Fibroblast of skin of abdomen (primary cell): ENCODE data around the gene OCLN.
"Not testable (repeated sequence)": the region's sequence is repeated elsewhere in the genome, so short reads cannot be mapped to it uniquely, and the experiment has no call there.

Experiments used
- DNase-seq: peaks from one replicate; pipeline ENCODE4 v3.0.0-alpha.2; 2013

The OCLN gene

DNA sequence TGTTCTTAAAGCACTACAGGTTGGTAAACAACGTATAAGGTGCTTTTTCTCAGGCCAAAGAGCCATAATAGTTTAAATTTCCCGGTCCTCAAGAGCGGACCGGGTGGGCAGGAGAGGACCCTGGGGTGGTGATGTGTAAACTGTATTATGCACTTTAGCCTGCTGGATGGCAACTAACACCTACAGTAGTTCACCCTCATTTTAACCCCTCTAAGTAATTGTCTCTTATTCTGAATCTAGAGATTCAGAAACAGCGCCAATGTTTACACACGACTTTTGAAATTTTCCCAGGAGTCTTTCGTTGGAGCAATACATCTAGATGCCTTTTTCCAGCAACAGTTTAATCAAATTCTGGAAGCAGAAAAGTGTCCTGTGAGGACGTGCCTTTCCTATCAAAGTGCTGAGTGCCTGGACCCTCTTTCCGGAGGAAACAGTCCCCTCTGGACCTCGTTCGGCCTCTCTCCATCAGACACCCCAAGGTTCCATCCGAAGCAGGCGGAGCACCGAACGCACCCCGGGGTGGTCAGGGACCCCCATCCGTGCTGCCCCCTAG, 676 bp upstream of the OCLN start:
- DNase-seq, result no peak

DNA sequence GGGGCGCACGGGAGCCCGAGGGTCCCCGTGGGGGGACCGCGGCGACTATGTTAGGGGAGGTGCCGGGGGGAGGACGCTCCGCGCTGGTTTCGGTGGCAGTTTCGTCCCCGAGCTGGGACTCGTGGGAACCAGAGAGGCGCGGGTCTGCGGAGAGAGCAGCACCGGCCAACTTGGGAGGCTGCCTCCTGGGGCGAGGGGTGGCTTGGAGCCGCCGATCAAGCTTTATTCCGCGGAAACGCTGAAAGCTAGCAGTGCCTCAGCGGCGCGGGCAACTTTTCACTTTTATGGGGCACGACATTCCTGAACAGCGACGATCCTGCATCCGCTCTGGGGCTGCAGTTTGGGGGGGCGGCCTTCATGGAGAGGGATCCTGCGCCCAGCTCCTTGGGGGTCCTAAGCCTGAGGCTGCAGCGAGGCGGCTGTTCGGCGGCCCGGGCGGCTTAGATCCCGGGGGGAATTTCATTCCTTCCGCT, 369 bp downstream of the OCLN start:
- DNase-seq, result no peak

DNA sequence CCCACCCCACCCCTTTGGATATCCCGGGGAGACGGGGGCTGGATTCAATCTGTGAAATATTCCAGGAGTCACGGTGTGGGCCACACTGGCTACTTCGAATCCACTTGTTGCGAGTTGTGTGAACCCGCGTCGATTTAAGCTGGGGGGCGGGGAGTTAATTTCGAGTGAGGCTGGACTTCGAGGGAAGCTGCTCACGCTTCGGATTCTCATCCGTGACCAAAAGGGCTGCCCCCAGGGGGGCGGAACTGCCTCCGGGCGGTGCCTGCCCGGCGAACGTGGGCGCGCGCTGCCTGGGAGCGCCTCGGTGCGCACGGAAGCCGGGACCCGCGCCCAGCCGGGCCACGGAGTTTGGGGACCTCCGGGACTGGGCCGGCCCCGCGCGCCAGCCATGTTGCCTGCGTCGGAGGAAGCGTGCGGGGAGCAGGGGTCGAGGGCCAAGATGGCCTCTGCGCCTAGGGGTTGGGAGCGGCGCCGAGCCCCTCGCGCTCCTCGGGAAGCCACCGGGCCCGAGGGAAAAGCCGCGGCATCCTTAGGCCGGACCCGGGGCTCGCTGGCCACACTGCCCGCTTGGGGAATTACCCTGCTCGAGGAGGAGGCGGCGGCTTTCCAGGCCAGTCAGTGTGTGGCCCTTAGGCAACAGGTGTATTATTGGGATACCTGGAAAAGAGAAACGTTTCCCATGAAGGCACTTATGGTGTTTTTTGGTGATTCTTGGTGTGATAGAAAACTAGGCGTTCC, 975 bp downstream of the OCLN start:
- no peak for DNase-seq

DNA sequence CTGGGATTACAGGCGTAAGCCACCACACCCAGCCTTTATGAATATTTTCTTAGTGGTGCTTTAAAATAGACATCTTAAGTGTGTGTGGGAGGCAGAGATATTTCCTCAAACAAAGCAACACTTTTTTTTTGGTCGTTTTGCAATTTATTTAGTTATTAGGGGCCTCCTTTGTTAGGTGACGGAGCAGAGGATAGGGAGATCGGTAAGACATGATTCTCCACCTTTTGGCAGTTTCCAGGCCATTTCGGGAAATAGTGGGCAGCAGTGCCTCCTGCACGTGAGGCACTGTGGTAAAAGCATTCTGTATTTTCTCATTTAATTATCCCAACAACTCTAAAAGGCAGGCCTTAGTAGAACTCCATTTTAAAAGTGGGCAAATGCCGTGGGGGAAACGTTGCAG, 1.9 kb downstream of the OCLN start:
- DNase-seq, result no peak

DNA sequence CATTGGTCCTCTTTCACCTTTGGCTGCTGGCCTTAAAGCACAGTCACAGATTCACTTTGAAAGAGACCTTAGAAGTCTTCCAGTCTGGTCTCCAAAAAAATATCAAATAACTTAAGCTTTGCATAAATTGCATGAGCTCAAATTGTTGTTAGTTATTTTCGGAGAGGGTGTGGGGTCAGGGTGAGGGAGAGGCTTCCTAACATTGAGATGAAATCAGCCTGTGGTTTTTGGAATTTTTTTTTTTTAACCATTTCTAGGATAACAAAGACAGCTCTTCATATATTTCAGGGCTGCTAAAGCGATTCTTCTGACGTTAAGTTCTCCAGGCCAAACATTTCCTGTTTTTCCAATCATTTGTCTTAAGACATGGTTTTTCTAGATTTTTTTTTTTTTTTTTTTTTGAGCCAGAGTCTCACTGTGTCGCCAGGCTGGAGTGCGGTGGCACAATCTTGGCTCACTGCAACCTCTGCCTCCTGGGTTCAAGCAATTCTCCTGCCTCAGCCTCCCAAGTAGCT, 4.5 kb downstream of the OCLN start:
- no peak for DNase-seq

DNA sequence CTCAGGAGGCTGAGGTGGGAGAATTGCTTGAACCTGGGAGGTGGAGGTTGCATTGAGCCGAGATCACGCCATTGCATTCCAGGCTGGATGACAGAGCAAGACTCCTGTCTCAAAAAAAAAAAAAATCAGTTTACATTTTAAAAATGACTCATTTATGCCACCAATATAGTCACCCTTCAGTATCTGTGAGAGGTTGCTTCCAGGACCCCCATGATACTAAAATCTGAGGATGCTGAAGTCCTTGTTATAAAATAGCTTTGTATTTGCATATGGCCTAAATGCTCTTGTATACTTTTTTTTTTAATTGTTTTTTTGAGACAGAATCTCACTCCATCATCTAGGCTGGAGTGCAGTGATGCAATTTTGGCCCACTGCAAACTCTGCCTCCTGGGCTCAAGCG, 5.8 kb downstream of the OCLN start:
- DNase-seq, result no peak

DNA sequence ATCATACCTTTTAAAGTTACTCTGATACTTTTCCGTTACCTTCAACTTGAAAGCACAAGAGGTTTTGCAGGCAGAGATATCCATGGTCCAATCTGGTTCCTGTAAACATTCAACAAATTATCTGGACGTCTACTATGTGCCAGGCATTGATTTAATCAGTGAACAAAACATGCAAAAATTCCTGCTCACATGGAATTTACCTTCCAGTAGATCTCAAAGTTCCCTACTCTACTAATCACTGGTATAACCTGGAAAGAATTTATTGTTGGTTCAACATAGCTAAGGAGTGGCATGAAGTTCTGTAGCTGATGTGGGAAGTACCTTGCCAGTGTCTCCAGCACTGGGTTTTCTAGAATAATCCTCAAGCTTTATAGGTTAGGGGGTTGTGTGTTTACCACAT, 9.8 kb downstream of the OCLN start:
- DNase-seq, result no peak

DNA sequence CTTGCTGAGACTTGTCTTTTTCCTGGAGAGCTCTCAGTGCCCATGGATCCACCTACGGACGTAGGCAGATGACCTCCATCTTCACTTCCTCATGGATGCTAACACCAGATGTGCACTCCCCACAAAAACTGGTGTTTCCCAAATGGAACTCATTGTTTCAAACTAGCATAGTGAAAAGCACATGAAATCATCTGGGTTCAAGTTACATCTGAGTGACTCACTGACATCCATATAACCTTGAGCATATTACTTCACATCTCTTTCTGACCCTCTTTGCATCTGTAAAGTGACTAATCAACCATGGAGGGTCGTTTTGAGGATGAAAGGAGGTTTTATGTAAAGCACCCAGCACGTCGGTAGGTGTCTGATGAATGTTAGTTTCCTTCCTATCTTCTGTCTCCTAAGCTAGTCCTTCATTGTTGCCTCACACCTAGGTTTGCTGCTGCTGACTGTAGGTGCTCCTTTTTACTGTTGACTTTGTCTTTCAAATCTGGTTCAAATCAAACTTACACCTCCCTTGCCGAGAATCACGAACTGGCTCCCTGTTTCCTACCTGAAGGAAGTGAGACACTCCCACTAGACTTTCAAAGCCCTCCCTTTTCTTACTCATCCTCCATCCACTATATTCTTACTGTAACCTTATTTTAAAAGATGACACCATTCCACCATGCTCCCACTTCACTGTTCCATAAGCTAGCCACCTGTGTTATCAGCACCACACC, 10.3 kb downstream of the OCLN start:
- DNase-seq, result peak; percentile 75

DNA sequence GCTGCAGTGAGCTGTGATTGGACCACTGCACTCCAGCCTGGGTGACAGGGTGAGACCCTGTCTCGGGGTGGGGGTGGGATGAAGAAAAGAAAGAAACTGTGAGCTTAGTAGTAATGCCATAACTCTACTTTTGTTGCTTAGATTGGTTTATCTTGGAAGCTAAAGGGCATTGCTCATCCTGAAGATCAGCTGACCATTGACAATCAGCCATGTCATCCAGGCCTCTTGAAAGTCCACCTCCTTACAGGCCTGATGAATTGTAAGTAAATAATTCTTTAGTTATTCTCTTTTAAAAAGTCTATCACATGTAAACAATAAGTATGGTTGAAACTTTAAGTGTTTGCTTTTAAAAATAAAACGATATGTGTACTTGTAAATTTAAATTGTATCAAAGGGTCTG, 11.4 kb downstream of the OCLN start:
- no peak for DNase-seq

DNA sequence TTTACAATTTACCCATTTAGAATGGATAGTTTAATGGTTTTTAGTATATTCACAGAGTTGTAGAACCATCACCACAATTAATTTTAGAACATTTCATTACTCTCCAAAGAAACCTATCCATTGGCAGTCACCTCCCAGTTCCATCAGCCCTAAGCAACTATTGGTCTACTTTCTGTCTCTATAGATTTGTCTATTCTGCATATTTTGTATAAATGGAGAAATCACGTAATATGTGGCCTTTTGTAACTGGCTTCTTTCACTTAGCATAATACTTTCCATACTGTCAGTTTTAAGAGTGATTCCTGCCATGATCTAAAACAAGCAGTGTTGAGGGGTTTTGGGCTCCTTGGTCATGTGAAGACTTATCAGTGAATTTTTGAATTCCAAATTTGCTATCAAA, 12.7 kb downstream of the OCLN start:
- no peak for DNase-seq

DNA sequence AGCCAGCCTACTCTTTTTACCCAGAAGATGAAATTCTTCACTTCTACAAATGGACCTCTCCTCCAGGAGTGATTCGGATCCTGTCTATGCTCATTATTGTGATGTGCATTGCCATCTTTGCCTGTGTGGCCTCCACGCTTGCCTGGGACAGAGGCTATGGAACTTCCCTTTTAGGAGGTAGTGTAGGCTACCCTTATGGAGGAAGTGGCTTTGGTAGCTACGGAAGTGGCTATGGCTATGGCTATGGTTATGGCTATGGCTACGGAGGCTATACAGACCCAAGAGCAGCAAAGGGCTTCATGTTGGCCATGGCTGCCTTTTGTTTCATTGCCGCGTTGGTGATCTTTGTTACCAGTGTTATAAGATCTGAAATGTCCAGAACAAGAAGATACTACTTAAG, 16.6 kb downstream of the OCLN start:
- no peak for DNase-seq

DNA sequence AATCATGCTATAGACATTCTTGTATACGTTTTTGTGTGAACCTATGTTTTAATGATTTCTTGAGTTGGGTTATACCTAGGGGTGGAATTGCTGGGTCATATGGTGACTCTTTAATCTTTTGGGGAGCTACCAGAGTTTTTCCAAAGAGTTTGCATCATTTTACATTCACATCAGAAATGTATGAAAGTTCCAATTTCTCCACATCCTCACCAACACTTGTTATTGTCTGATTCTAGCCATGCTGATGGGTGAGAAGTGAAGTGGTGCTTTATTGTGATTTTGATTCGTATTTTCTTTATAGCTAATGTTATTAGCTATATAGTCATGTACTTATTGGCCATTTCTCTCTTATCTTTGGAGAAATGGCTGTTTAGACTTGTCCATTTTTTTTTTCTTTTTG, 18.1 kb downstream of the OCLN start:
- DNase-seq, result no peak

DNA sequence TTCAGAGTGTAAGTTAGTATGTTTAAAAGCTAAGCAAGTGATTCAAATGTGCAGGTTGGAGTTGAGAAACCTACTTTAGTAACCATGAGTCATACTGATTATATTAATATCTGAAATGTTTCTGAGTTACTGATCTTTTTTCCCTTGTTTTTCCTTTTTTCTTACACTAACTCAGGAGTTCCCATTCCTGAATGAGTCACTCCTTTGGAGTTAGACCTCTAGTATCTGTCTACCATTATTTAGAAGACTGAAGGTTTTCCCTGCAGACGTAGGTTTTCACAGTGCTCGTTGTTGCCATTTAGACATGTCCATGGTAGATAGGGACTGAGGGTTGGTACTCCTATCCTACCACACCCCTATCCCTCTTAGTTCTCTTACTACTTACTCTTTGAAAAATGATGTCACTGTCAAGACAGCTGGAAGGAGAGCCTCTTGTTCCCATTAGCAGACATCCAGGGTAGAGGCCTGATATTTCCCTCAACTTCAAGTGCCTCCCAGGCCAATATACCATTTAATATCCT, 20.2 kb downstream of the OCLN start:
- DNase-seq, result peak; percentile 64

DNA sequence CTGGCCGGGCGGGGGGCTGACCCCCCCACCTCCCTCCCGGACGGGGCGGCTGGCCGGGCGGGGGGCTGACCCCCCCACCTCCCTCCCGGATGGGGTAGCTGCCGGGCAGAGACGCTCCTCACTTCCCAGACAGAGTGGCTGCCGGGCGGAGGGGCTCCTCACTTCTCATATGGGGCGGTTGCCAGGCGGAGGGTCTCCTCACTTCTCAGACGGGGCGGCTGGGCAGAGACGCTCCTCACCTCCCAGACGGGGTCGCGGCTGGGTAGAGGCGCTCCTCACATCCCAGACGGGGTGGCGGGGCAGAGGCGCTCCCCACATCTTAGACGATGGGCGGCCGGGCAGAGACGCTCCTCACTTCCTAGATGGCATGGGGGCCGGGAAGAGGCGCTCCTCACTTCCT, 23.0 kb downstream of the OCLN start:
- DNase-seq, result not testable (repeated sequence)

DNA sequence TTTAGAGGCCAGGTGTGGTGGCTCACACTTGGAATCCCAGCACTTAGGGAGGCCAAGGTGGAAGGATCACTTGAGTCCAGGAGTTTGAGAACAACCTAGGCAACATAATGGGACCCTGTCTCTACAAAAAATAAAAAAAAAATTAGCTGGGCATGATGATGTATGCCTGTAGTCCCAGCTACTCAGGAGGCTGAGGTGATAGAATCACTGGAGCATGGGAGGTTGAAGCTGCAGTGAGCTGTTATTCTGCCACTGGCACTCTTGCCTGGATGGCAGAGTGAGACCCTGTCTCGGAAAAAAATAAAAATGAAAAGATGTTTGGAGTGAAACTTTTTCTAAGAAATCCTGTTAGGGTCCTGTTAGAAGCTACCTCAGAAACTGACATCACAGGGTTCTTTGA, 24.2 kb downstream of the OCLN start:
- no peak for DNase-seq

DNA sequence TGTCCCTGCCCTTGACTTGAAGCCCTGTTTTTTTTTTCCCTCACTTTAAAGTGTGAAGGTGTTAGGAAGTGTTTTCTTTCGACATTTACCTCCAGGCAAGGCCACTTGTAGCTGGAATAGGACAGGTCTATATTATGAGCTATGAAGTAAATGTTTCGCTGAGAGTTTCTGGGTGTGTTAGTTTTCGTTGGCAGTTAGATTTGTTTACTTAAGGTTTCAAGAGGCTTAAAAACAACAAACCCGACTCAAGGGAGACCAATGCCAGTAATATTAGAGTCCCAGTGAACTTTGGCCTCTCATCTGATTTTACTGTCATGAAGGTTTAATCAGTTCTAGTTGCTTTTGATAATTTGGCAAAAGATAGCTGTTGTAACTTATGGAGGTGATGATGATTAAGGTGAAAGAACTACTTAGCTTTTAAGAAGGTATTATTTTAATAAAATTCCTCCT, 25.2 kb downstream of the OCLN start:
- DNase-seq, result no peak

DNA sequence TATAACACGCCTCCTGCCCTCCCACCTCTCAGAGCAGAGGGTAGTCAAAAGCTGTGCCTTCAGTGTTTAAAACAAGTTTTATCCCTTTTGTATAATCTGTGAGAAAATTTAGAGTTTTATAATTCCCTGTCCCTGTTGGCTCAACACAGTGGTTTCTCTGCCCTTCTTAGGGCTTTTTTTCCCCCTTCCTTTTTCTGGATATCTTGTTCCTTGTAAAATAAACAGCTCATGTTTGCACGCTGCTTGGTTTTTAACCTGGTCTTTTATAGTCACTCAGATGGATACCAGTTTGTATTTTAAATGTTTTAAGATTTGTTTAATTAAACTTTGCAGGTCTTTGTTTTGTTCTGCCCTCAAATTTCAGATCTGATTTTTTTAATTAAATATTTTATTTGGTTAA, 26.7 kb downstream of the OCLN start:
- no peak for DNase-seq

DNA sequence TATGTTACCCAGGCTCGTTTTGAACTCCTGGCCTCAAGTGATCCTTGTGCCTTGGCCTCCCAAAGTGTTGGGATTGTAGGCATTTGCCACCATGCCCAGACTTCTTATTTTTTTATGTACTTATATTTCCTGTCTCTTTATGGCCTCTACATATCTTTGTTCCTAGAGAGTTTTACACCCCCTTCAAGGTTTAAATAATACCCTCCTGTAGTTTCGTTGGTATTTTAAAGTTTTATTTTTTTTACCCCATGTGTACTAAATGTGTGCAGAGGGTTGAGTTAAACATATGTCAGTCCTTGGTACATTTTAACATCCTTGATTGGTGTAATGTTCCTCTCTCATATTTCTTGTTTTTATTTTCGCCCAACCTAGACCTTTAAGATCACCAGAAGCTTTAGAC, 29.4 kb downstream of the OCLN start:
- no peak for DNase-seq

DNA sequence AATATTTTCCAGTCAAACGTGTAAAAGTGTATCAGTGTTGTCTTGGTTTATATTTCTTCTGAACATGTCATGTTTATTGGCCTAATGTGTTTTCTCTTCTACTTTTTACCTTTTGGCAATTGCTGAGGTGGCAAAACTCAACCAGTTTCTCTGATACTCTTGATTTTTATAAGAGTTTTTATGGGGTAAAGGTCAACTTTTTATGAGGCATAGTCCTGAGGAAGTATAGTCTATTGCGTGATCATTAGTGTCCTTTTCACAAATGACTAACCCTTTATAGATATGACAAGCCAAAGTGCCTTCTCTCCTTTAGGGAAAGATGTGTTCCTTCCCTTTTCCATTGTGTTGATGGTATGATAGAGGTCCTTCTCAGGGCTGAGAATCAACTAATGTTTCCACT, 32.9 kb downstream of the OCLN start:
- no peak for DNase-seq

DNA sequence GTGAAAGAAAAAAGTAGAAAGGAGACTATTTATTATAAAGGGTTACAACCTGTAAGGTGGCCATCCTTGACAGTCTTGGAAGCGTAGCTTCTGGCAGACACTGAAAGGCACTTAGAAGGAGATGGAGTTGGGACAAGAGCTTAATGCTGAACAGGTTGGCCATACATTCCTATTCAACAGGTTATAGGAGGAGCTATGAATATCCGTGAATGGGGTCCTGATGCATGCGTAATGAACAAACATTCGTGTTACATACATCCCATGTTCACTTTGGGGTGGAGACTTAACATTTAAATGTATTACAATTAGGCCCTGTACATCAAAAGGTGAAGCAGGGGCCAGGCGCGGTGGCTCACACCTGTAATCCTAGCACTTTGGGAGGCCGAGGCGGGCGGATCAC, 34.1 kb downstream of the OCLN start:
- no peak for DNase-seq

DNA sequence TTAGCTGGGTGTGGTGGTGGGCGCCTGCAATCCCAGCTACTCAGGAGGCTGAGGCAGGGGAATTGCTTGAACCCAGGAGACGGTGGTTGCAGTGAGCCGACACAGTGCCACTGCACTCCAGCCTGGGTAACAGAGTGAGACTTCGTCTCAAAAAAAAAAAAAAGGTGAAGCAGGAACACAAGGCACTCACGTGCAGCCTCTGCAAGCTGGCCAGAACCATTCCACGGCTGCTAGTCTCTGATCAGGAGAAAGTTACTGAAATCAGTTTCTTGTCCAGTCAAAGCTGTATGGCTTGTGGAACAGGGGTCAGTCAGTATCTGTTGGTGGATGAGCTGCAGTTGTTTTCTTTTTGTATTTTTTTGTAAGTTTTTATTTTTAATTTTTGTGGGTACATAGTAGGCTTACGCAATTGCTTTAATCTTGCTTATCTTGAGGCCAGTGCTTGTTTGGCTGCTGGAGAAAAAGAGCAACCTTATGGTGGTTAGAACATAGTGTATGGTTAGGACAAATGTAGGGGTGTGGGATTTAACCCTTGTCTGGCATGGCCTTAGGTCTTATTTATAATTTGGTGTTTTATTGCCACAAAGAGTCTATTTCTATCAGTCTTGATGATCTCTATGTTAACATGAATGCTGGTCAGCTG, 34.7 kb downstream of the OCLN start:
- DNase-seq, result no peak

DNA sequence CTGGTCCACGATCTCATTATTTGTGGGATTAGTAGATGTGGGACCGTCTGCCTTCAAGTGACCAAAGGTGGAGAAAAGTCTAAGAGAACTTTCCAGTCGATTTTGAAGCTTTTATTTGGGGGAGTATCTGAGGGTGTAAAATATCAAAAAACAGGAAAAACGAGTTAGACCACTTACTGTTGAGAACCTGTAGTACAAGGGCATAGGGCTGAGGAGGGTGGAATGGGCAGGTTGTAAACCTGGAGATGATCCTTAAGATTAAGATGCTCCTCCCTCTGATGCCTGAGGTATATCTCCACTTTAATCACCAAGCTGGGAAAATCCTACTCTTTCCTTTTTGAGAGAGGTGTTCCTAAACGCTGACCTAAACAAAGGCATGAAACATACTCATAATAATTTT, 35.4 kb downstream of the OCLN start:
- no peak for DNase-seq

DNA sequence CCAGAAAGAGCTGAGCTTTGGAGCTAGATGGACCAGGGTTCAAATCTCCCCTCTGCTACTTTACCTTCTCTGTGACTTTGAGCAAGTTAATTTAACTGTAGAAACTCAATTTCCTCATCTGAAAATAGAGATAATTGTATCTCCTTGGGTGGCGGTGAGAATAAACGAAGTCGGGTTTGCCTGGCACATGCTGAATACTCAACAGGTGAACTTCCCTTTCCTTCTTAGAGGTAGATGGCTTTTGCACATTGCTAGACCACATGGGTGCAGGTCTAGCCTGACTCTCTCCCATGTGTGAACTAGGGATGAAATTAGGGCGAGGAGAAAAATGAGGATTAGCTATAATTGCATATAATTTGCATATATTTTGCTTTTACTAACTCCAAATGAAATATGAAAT, 36.0 kb downstream of the OCLN start:
- DNase-seq, result no peak
